Mesenchymal stem cell (in vitro differentiated cells and primary cell): ENCODE data around the gene STRA8.

Experiments used
- DNase-seq: peaks from one replicate; pipeline ENCODE4 v3.0.0-alpha.2; 2013
- H2AFZ ChIP-seq: one replicate; pipeline ENCODE4 v1.6.1; 2013; ENCODE audit warnings: low read depth, mild to moderate bottlenecking, control low read depth, inconsistent platforms, low read length, moderate library complexity
- H2AK5ac ChIP-seq: 2 replicates; pipeline ENCODE4 v1.6.1; 2013; ENCODE audit warnings: low read length, moderate library complexity, mild to moderate bottlenecking, inconsistent platforms; ENCODE audit not compliant: severe bottlenecking
- H2BK120ac ChIP-seq: one replicate; pipeline ENCODE4 v1.6.1; 2013; ENCODE audit warnings: low read depth, mild to moderate bottlenecking, inconsistent platforms, low read length, moderate library complexity
- H2BK12ac ChIP-seq, 2 experiments: one replicate each; pipeline ENCODE4 v1.6.1; 2013; ENCODE audit warnings: inconsistent platforms in 2 of 2, low read length in 2 of 2, mild to moderate bottlenecking in 2 of 2, moderate library complexity in 2 of 2, control low read depth in 1 of 2
- H2BK15ac ChIP-seq: one replicate; pipeline ENCODE4 v1.6.1; 2013; ENCODE audit warnings: mild to moderate bottlenecking, low read depth, inconsistent platforms; ENCODE audit not compliant: poor library complexity, severe bottlenecking
- H2BK5ac ChIP-seq: 2 replicates; pipeline ENCODE4 v1.6.1; 2013; ENCODE audit warnings: low read depth, mild to moderate bottlenecking, low read length, control low read depth, inconsistent platforms; ENCODE audit not compliant: poor library complexity, severe bottlenecking
- H3K14ac ChIP-seq, 2 experiments: one replicate each; pipeline ENCODE4 v1.6.1; 2013; ENCODE audit warnings: inconsistent platforms in 2 of 2, low read length in 2 of 2, control low read depth in 1 of 2, mild to moderate bottlenecking in 1 of 2, moderate library complexity in 1 of 2
- H3K18ac ChIP-seq, 2 experiments: one replicate each; pipeline ENCODE4 v1.6.1; 2013; ENCODE audit warnings: inconsistent platforms in 2 of 2, low read length in 2 of 2, control low read depth in 1 of 2, low read depth in 1 of 2, mild to moderate bottlenecking in 1 of 2
- H3K23ac ChIP-seq, 2 experiments: one replicate each; pipeline ENCODE4 v1.6.1; 2013; ENCODE audit warnings: inconsistent platforms in 2 of 2, low read length in 2 of 2, mild to moderate bottlenecking in 2 of 2, moderate library complexity in 2 of 2, control low read depth in 1 of 2
- H3K27ac ChIP-seq: 2 replicates; pipeline ENCODE4 v1.5.1; 2013; ENCODE audit warnings: mild to moderate bottlenecking, moderate library complexity, low read length, control low read depth, inconsistent platforms; ENCODE audit not compliant: poor library complexity, severe bottlenecking
- H3K27me3 ChIP-seq, 2 experiments: 2 replicates each; pipeline versions ENCODE4 v1.6.1 to v1.7.0; 2013; ENCODE audit warnings: low read length in 2 of 2, mild to moderate bottlenecking in 2 of 2, moderate library complexity in 2 of 2, control low read depth in 1 of 2, inconsistent platforms in 1 of 2; ENCODE audit not compliant: control insufficient read depth in 1 of 2, insufficient read depth in 1 of 2
- H3K36me3 ChIP-seq, 2 experiments: 2 replicates each; pipeline versions ENCODE4 v1.6.1 to v1.7.0; 2013; ENCODE audit warnings: low read length in 2 of 2, control low read depth in 1 of 2, inconsistent platforms in 1 of 2, low read depth in 1 of 2, mild to moderate bottlenecking in 1 of 2; ENCODE audit not compliant: insufficient read depth in 2 of 2, control insufficient read depth in 1 of 2
- H3K4ac ChIP-seq, 2 experiments: one replicate each; pipeline ENCODE4 v1.6.1; 2013; ENCODE audit warnings: inconsistent platforms in 2 of 2, low read length in 2 of 2, mild to moderate bottlenecking in 2 of 2, moderate library complexity in 2 of 2, control low read depth in 1 of 2, low read depth in 1 of 2
- H3K4me1 ChIP-seq: 2 replicates; pipeline ENCODE4 v1.6.1; 2013; ENCODE audit warnings: low read depth, low read length, control low read depth; ENCODE audit not compliant: control insufficient read depth, insufficient read depth
- H3K4me2 ChIP-seq: 2 replicates; pipeline ENCODE4 v1.6.1; 2013; ENCODE audit warnings: low read length, mild to moderate bottlenecking, inconsistent platforms; ENCODE audit not compliant: poor library complexity, severe bottlenecking
- H3K4me3 ChIP-seq, 2 experiments: 2 replicates each; pipeline versions ENCODE4 v1.5.1 to v1.7.0; 2013; ENCODE audit warnings: low read length in 2 of 2, mild to moderate bottlenecking in 2 of 2, control low read depth in 1 of 2, low read depth in 1 of 2; ENCODE audit not compliant: insufficient read depth in 1 of 2
- H3K79me1 ChIP-seq: replicated peaks from 2 replicates; pipeline ENCODE4 v1.6.1; 2013; ENCODE audit warnings: mild to moderate bottlenecking, control low read depth, low read length, inconsistent platforms; ENCODE audit not compliant: poor library complexity, severe bottlenecking
- H3K9ac ChIP-seq: 2 replicates; pipeline ENCODE4 v1.7.0; 2013; ENCODE audit warnings: mild to moderate bottlenecking, low read length, moderate library complexity
- H3K9me3 ChIP-seq: 2 replicates; pipeline ENCODE4 v1.7.0; 2013; ENCODE audit warnings: mild to moderate bottlenecking, low read length; ENCODE audit not compliant: control insufficient read depth
- H4K8ac ChIP-seq: one replicate; pipeline ENCODE4 v1.6.1; 2013; ENCODE audit warnings: inconsistent platforms, mild to moderate bottlenecking, low read length, moderate library complexity
- H4K91ac ChIP-seq: one replicate; pipeline ENCODE4 v1.6.1; 2013; ENCODE audit warnings: mild to moderate bottlenecking, low read length, inconsistent platforms
- WGBS: methylation state at CpG from one replicate; pipeline ENCODE4 v1.1.7; 2013; ENCODE audit warnings: mixed read lengths; 5-methylcytosine and 5-hydroxymethylcytosine counted together

Gene STRA8

DNA sequence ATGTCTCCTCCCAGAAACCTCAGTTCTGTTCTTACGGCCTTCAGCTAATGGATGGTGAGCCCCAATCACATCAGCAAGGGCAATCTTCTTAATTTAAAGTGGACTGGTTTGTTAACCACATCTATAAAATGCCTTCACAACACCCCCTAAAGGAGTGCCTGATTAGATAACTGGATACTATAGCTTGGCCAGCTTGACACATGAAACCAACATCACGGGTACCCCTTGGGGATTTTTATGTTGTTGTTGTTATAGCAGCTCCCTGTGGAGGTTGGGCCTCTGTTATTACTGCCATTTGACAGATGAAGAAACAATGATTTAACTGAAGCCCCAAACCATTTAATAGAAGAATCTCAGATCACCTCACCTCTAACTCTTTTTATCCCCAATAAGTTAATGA, 26.8 kb downstream of the STRA8 start:
- Histone ChIP-seq H2AK5ac (no peak overlapping the region), H2BK120ac (no peak overlapping the region), H4K91ac (no peak overlapping the region), H3K4me3 (no peak overlapping the region), H3K4ac (no peak overlapping the region), H3K27ac (no peak overlapping the region), H3K23ac (no peak overlapping the region), H2BK5ac (no peak overlapping the region), H3K36me3 (no peaks in the 10 kb centered on the region), H3K9ac (no peak overlapping the region), H2AFZ (no peak overlapping the region), H4K8ac (no peak overlapping the region), H3K27me3 (no peaks in the 10 kb centered on the region), H3K4me2 (no peak overlapping the region), H3K79me1 (no peaks in the 10 kb centered on the region), H3K18ac (no peak overlapping the region), H3K9me3 (peaks cover 12% of the 10 kb centered on the region), H2BK15ac (no peak overlapping the region), H2BK12ac (no peak overlapping the region), H3K4me1 (peaks cover 10% of the 10 kb centered on the region), H3K14ac (no peak overlapping the region)
- DNase-seq = no peak
- WGBS = 92% methylated on average over 2 of the region's 2 CpGs

DNA sequence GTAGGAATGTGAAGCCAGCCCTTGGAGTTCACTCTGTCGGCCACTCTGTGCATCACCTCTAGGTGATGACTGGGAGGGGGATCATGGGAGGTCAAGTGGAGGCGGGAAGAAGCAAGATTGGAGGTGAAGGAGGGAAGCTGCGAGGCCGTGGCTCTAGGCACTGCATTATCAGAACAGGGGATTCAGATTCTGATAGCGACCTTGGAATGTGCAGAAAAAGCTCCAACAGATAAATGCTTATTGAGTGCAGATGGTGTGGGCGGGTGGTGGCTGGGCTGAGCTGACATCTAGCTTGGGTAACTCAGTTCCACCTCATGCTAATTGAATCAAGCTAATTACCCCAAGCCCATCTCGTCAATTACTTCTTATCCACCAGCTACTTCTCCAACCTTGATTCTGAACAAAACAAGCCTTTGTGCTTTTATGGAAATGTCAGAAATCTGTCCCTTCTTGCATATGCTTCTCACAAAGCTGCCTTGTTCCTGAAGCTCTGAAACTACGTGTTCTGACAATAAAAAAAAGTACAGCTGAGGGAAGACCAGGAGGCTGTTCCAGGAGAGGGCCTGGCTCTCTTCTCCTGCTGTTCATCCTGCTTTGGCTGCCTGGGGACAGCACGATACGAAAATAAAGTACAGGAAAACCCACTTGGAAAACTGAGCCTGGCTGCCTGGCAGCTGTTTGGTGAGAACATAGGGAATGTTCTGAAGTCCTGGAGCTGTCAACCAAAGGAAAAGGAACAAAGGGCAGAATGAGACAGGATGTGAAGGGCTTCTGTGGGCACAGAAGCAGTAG, 27.5 kb downstream of the STRA8 start:
- H2BK15ac ChIP-seq = no peak overlapping the region
- 72% methylated on average over 10 of the region's 10 CpGs for WGBS
- H3K4ac ChIP-seq = no peak overlapping the region
- no peak overlapping the region for H2BK12ac ChIP-seq
- H3K79me1 ChIP-seq = no peaks in the 10 kb centered on the region
- no peak overlapping the region for H3K9ac ChIP-seq
- no peak overlapping the region for H3K18ac ChIP-seq
- no peak overlapping the region for H3K23ac ChIP-seq
- H3K4me3 ChIP-seq = no peak overlapping the region
- H2BK120ac ChIP-seq = no peak overlapping the region
- DNase-seq = no peak
- H2BK5ac ChIP-seq = no peak overlapping the region
- no peak overlapping the region for H4K8ac ChIP-seq
- H3K14ac ChIP-seq = no peak overlapping the region
- no peak overlapping the region for H3K27ac ChIP-seq
- peaks cover 10% of the 10 kb centered on the region for H3K4me1 ChIP-seq
- no peak overlapping the region for H2AK5ac ChIP-seq
- H3K9me3 ChIP-seq = peaks cover 12% of the 10 kb centered on the region
- no peak overlapping the region for H2AFZ ChIP-seq
- H4K91ac ChIP-seq = no peak overlapping the region
- H3K36me3 ChIP-seq = no peaks in the 10 kb centered on the region
- peaks cover 0 to 3% of the 10 kb centered on the region in 2 experiments for H3K27me3 ChIP-seq
- H3K4me2 ChIP-seq = no peak overlapping the region

DNA sequence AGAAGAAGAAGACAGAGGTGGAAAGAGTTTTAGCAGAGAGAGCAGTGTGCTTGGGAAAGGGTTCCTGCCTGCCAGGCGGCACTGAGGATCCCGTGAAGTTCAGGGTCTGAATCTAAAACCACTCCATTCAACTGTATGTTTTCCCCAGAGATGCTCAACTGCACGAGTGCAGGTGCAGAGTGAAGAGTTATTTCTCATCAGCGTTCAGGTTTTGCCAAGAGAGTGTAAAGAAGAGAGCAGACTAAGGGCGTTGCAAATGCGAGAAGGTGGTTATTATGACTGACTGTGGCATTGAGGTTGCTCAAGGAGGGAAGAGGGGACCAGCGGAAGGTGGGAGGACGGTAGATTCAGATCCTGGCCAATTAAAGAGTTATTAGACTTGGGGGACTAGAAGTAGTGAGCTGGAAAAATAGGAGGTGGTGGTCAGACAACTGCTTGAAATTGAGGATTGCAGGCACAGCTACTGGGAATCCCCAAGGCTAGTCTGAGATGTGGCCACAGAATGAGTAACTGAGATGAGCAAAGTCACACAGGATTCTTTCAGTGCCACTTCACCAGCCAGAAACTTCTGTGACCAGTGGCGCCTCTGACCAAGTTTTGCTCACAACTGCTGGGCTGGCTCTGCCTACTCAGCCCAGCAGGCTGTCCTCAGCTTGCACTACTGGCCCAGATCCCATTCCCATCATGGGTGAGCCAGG, 29.1 kb downstream of the STRA8 start:
- DNase-seq = no peak
- Histone ChIP-seq H4K91ac (no peak overlapping the region), H2AFZ (no peak overlapping the region), H3K4me3 (no peak overlapping the region), H2BK5ac (no peak overlapping the region), H3K9ac (no peak overlapping the region), H2BK120ac (no peak overlapping the region), H3K27ac (no peak overlapping the region), H3K4me1 (peaks cover 8% of the 10 kb centered on the region), H3K23ac (no peak overlapping the region), H2BK15ac (no peak overlapping the region), H3K36me3 (no peaks in the 10 kb centered on the region), H4K8ac (no peak overlapping the region), H2BK12ac (no peak overlapping the region), H2AK5ac (no peak overlapping the region), H3K79me1 (no peaks in the 10 kb centered on the region), H3K9me3 (peaks cover 20% of the 10 kb centered on the region), H3K14ac (no peak overlapping the region), H3K4me2 (no peak overlapping the region), H3K27me3 (peaks cover 0 to 20% of the 10 kb centered on the region in 2 experiments), H3K4ac (no peak overlapping the region), H3K18ac (no peak overlapping the region)
- WGBS = 80% methylated on average over 9 of the region's 9 CpGs

DNA sequence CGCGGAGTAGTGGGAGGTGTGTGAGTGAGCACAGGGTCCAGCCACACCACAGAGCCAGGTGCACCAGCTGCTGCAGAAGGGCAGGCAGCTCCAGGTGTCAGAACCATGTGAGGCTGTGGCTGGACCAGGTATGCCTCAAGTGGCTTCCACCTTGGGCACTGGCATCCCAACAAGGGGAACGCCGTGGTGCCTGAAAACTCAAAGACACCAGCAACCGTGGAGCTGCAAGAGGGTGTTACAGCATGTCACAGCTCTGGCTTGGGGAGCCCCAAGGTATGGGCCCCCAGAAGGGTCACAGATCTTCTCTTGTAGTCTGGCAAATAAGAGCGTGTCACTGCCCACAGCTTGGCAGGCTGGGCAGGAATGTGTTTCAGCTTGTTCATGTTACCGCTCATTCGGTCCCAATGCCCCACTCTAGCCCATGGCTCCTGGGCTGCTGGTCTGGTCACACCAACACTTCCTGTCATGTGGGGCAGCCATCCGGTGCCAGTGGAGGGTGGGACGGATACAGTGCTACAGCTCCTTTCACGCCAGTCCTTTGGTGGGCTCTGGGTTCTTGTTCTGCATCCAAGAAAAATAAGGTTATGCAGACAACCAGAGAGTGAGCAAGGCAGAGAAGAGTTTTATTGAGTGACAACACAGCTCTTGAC, 29.8 kb downstream of the STRA8 start:
- Histone ChIP-seq H2BK120ac (no peak overlapping the region), H3K27ac (no peak overlapping the region)
- WGBS = 93% methylated on average over 11 of the region's 11 CpGs

More for the DNA sequence above, 29.8 kb downstream of the STRA8 start:
- Histone ChIP-seq H3K18ac (no peak overlapping the region), H3K36me3 (no peaks in the 10 kb centered on the region), H3K4me3 (no peak overlapping the region), H3K9me3 (peaks cover 20% of the 10 kb centered on the region), H2BK15ac (no peak overlapping the region), H2AK5ac (no peak overlapping the region), H4K91ac (no peak overlapping the region), H2BK12ac (no peak overlapping the region), H2AFZ (no peak overlapping the region), H3K79me1 (no peaks in the 10 kb centered on the region), H3K23ac (no peak overlapping the region), H3K4me2 (no peak overlapping the region), H3K4me1 (peaks cover 10% of the 10 kb centered on the region), H2BK5ac (no peak overlapping the region), H3K9ac (no peak overlapping the region), H4K8ac (no peak overlapping the region), H3K27me3 (peaks cover 0 to 26% of the 10 kb centered on the region in 2 experiments), H3K4ac (no peak overlapping the region), H3K14ac (no peak overlapping the region)
- no peak for DNase-seq
